ENCODE measurements around the gene ZSCAN5B. TPM values are rescaled to one million over a fixed set of nuclear protein-coding genes. Genes with fewer than 3 reads are reported as not detected.

Gene ZSCAN5B
- total and polyA plus RNA-seq, 2 of the 13 experiments (the other 11 are each of a cell fraction or from before 2014, with no cell fraction given), result not detected

- TF ChIP-seq BCLAF1 (IDR thresholded peaks at IDR 0.05) (no peak), NR2F6 (IDR thresholded peaks at IDR 0.05) (no peak), NR2F6 (CRISPR knock-in tag; IDR thresholded peaks at IDR 0.05) (peak; percentile 33; the same call in 1 of the 2 replicates), ZNF782 (CRISPR knock-in tag; IDR thresholded peaks at IDR 0.05; ENCODE audit: borderline replicate concordance) (no peak), POGK (CRISPR knock-in tag; conservative IDR thresholded peaks at IDR 0.05) (no peak), ATRX (CRISPR knock-in tag; IDR thresholded peaks at IDR 0.05; ENCODE audit: borderline replicate concordance) (no peak), MED8 (CRISPR knock-in tag; IDR thresholded peaks at IDR 0.05; ENCODE audit: insufficient replicate concordance) (no peak), ZNF230 (CRISPR knock-in tag; IDR thresholded peaks at IDR 0.05) (no peak), LRRFIP1 (CRISPR knock-in tag; conservative IDR thresholded peaks at IDR 0.05) (no peak), PAWR (CRISPR knock-in tag; IDR thresholded peaks at IDR 0.05; ENCODE audit: borderline replicate concordance) (no peak), ZNF879 (CRISPR knock-in tag; IDR thresholded peaks at IDR 0.05) (peak; percentile 56; the same call in 1 of the 2 replicates), ZBTB37 (CRISPR knock-in tag; IDR thresholded peaks at IDR 0.05) (no peak), TRIM24 (CRISPR knock-in tag; IDR thresholded peaks at IDR 0.05) (no peak), FOXO4 (CRISPR knock-in tag; conservative IDR thresholded peaks at IDR 0.05) (no peak), HNF1A (IDR thresholded peaks at IDR 0.05; ENCODE audit: low read depth) (no peak), HNF1A (CRISPR knock-in tag; IDR thresholded peaks at IDR 0.05; ENCODE audit: borderline replicate concordance) (no peak)
Observed at GRCh38 chr19:56170261-56170660, 27.3 kb downstream of the ZSCAN5B start (continued).
